HG02798 (cell line): ENCODE data around the gene DCTN3.

ENCODE experiments used
- ATAC-seq: cut with Tn5 transposase; IDR thresholded peaks from one replicate; pipeline ENCODE4 v1.9.1; 2021; ENCODE audit warnings: mild to moderate bottlenecking; ENCODE audit not compliant: unreplicated experiment, poor library complexity

Gene DCTN3

GRCh38 chr9:34576597-34577399, 43.5 kb downstream of the DCTN3 start:
- ATAC-seq, result no peak

GRCh38 chr9:34575862-34576596, 44.3 kb downstream of the DCTN3 start:
- ATAC-seq, result no peak

- ATAC-seq, result no peak
Measured at GRCh38 chr9:34575241-34575640, 45.1 kb downstream of the DCTN3 start.

- no peak for ATAC-seq
Measured at GRCh38 chr9:34574571-34574970, 45.7 kb downstream of the DCTN3 start.

GRCh38 chr9:34573599-34574325, 46.5 kb downstream of the DCTN3 start:
- ATAC-seq, result no peak

DNA sequence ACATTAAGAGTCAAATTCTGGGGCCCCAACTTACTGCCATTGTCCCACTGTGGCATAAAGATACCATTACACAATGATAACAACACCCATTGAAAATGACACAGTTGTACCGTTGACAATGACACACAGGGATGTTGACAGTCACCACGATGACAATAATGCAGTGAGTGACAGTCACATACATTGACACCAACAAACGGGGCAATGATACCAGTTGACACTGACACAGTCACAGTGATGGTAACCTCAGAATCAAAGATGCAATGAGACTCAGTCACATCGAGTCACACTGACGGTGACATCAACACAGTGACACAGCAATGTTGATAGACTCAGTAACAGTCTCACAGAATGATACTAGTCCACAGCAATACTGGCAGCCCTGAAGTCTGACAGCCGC, 47.7 kb downstream of the DCTN3 start:
- no peak for ATAC-seq

DNA sequence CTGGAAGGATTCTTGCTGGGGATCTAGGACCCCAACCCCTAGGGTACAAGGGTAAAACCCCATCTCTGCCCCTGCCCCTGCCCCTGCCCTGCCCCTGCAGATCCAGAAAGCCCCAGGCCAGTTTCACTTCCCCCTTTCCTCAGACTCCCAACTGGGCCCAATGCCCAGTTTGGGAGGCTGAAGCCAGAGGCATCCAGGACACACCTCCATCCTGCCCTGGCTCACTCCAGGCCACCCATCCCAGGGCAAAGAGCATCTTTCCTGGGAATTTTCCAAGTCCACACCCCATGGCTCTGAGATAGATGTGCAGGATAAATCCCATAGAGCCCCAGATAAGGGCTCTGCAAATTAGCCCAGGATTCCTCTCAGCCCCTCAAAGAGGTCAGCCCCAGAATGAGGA, 48.2 kb downstream of the DCTN3 start:
- ATAC-seq, result no peak

DNA sequence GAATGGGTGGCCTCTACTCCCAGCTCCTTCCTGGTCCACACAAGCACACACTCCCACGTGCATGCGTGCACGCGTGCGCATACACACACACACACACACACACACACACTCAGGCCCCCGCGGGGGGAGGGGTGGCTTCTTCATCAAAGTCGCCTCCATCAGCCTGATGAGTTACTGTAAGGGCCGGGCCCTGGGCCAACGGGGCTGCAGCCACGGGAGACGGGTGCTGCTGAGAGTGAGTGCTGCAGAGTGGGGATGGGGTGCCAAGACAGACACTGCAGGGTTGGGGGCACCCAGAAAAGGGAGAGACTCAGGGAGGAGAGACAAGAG, 48.8 kb downstream of the DCTN3 start:
- ATAC-seq, result no peak

DNA sequence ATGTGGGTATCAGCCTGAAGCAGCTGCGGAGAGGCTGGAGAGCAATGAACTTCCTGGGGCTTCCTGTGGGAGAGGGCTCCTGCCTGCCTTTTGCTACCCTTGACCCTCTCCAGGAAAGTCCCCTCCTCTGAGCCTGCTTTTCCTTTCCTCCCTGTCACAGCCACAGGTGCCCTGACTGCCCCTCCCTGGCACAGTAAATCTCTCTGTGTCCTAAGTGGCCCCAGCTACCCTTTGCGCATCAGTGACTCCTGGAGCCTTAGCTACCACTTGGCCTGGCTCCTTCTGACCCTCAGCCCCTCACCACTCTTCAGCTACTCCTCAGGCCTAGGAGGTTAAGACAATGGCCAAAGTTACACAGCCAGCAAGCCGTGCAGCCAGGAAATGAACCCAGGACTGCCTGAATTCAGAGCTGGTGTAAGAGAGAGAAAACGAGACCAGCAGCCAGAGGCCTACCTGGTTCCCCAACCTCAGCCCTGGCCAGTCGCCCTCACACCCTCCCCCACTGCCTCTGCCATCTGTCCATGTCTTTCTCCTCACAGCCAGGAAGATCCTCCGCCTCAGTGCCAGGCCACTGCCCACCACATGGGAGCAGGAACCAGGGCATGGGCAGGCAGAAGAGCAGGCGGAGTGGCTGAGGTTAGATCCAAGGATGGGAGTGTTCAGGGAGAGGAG, 49.4 kb downstream of the DCTN3 start:
- ATAC-seq, result no peak

GRCh38 chr9:34570376-34570775, 49.9 kb downstream of the DCTN3 start:
- no peak for ATAC-seq

- ATAC-seq, result no peak
Measured at GRCh38 chr9:34568774-34569173, 51.5 kb downstream of the DCTN3 start.

- no peak for ATAC-seq
Measured at GRCh38 chr9:34568133-34568532, 52.2 kb downstream of the DCTN3 start.

- no peak for ATAC-seq
Measured at GRCh38 chr9:34566972-34567371, 53.3 kb downstream of the DCTN3 start.

GRCh38 chr9:34566322-34566721, 54.0 kb downstream of the DCTN3 start:
- no peak for ATAC-seq

- ATAC-seq, result no peak
Measured at GRCh38 chr9:34565856-34566255, 54.4 kb downstream of the DCTN3 start.

DNA sequence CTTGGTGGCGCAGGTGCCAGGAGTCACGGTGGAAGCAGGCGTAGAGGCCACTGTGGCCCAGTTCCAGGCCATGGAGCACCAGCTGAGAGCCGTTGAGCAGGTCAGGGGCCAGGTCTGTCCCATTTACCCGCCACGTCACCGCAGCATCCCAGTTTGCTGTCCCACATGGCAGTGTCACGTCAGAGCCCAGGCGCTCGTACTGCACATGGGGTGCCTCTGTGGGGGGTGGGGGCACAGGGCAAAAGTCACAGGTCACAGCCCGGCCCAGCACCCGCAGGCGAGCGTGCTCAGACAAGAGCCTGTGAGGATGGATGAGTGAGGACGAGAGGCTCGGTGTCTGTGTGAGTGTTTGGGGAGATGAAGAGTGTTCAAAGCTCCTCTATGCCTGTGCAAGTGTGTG, 55.7 kb downstream of the DCTN3 start:
- no peak for ATAC-seq
